ENCODE results near the gene SCNN1A.

Gene SCNN1A

GRCh38 chr12:6330999-6331714 lies 44.2 kb downstream of the SCNN1A start:
- DNase-seq = no peak

GRCh38 chr12:6330192-6330591 lies 45.2 kb downstream of the SCNN1A start:
- no peak for DNase-seq

GRCh38 chr12:6329703-6330064 lies 45.7 kb downstream of the SCNN1A start:
- no peak for DNase-seq

- DNase-seq = no peak
Observed at GRCh38 chr12:6328945-6329702, 46.2 kb downstream of the SCNN1A start.

GRCh38 chr12:6328045-6328779 lies 47.2 kb downstream of the SCNN1A start:
- no peak for DNase-seq

GRCh38 chr12:6327229-6328041 lies 47.9 kb downstream of the SCNN1A start:
- DNase-seq = no peak

GRCh38 chr12:6326316-6327228 lies 48.8 kb downstream of the SCNN1A start:
- DNase-seq = no peak

GRCh38 chr12:6324936-6325750 lies 50.2 kb downstream of the SCNN1A start:
- DNase-seq = no peak

- no peak for DNase-seq
Observed at GRCh38 chr12:6323995-6324711, 51.2 kb downstream of the SCNN1A start.

- peak; percentile 34 for DNase-seq
Observed at GRCh38 chr12:6323340-6323994, 51.9 kb downstream of the SCNN1A start.

- DNase-seq = no peak
Observed at GRCh38 chr12:6322969-6323339, 52.4 kb downstream of the SCNN1A start.

- DNase-seq = no peak
Observed at GRCh38 chr12:6322352-6322751, 53.0 kb downstream of the SCNN1A start.

GRCh38 chr12:6321905-6322304 lies 53.5 kb downstream of the SCNN1A start:
- DNase-seq = no peak

GRCh38 chr12:6319446-6319845 lies 55.9 kb downstream of the SCNN1A start:
- no peak for DNase-seq

GRCh38 chr12:6318440-6318879 lies 56.9 kb downstream of the SCNN1A start:
- no peak for DNase-seq

- DNase-seq = no peak
Observed at GRCh38 chr12:6317693-6318439, 57.5 kb downstream of the SCNN1A start.

- DNase-seq = no peak
Observed at GRCh38 chr12:6316921-6317692, 58.3 kb downstream of the SCNN1A start.

Data from activated naive CD4-positive, alpha-beta T cell treated with anti-CD3 and anti-CD28 coated beads, Interleukin-2, amount 50 U/mL, for 16 hours (primary cell).